ENCODE results near the gene IFI44.

DNA sequence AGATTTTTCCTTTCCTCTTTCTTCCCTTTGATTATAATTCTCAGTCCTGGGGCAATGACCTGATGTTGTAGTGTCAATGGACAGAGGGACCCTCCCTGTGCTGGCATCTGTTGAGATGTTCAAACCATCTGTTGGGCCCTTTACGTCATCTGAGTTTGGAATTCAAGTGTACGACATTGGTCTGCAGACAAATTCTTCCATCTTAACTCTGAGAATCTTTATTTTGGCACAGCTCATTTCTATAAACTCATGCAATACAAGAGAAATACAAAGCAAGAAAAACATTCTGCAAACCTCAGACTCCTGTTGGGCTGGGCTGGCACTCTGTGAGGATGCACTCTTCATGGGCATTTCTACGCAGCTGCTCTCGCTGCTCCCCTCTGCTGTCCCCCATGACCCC is 54.2 kb downstream of the IFI44 start:
- no peak for TF ChIP-seq SUZ12 (IDR thresholded peaks at IDR 0.05; ENCODE audit: extremely low read depth, insufficient read depth, insufficient read length)
- TF ChIP-seq YY1 (IDR thresholded peaks at IDR 0.05; ENCODE audit: insufficient read depth, insufficient read length), result no peak
- no peak for TF ChIP-seq ZNF274 (IDR thresholded peaks at IDR 0.05; ENCODE audit: low read depth, low read length)

Data from NT2/D1 (cell line).